ENCODE data around the gene FBXW4. TPM values are rescaled to one million over a fixed set of nuclear protein-coding genes. Genes with fewer than 3 reads are reported as not detected.

FBXW4 gene
- total and polyA plus RNA-seq, 2 of the 8 experiments (the other 6 are each of a cell fraction or from before 2014, with no cell fraction given), result 29.0 to 32.8 TPM

DNA sequence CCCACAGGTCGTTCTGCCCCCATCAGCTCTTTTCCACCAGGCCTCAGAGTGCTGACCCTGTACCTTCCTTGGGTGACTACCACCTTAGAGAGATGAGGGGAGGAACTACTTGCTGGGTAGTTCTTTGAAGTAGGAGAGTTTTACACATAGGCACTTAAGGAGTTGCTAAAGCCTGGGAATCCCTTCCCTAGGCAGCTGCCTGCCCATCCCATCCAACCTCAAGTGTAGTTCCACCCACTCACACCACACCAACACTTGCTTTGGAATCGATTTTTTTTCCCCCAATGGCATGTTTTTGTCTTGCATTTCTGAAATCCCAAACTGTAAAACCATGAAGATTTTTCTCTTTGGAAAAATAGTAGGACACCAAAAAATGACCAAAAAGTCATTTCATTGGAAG is 47.7 kb downstream of the FBXW4 start (continued):
- no peak for TF ChIP-seq SIRT6 (IDR thresholded peaks at IDR 0.05; ENCODE audit: low read length)
- TF ChIP-seq POLR2A (IDR thresholded peaks at IDR 0.05; ENCODE audit: control extremely low read depth in 1 of 2, low read depth in 2 of 2, low read length in 2 of 2), result no peak

All from H1 (cell line).